GM23248 (cell line): ENCODE data around the gene RUVBL2. TPM values are rescaled to one million over a fixed set of nuclear protein-coding genes. Genes with fewer than 3 reads are reported as not detected.

Experiments
- DNase-seq: peaks from one replicate; pipeline ENCODE4 v3.0.0-alpha.2; 2015
- H2AFZ ChIP-seq: fragments of 200-600 bp; sonication (generic); 2 replicates; pipeline ENCODE4 v1.6.1; 2016; ENCODE audit warnings: antibody characterized with exemption
- H3F3A ChIP-seq: fragments of 200-600 bp; sonication (generic); 2 replicates; pipeline ENCODE4 v1.6.1; 2016; ENCODE audit warnings: mild to moderate bottlenecking, antibody characterized with exemption, mixed run types; ENCODE audit not compliant: insufficient read depth
- H3K27ac ChIP-seq: fragments of 200-600 bp; sonication (generic); 2 replicates; pipeline ENCODE4 v1.5.1; 2016; ENCODE audit warnings: mild to moderate bottlenecking
- H3K27me3 ChIP-seq: fragments of 200-600 bp; sonication (generic); replicated peaks from 2 replicates; pipeline ENCODE4 v1.6.1; 2016; ENCODE audit warnings: mild to moderate bottlenecking; ENCODE audit not compliant: insufficient read depth
- H3K36me3 ChIP-seq: fragments of 200-600 bp; sonication (generic); 2 replicates; pipeline ENCODE4 v1.6.1; 2016; ENCODE audit warnings: low read depth, mild to moderate bottlenecking
- H3K4me1 ChIP-seq: fragments of 200-600 bp; sonication (generic); 2 replicates; pipeline ENCODE4 v1.6.1; 2016; ENCODE audit warnings: mild to moderate bottlenecking; ENCODE audit not compliant: insufficient read depth
- H3K4me2 ChIP-seq: fragments of 200-600 bp; sonication (generic); one replicate; pipeline ENCODE4 v1.6.1; 2016; ENCODE audit warnings: mild to moderate bottlenecking; ENCODE audit not compliant: unreplicated experiment
- H3K4me3 ChIP-seq: fragments of 200-600 bp; sonication (generic); 2 replicates; pipeline ENCODE4 v1.5.1; 2016; ENCODE audit warnings: mild to moderate bottlenecking
- H3K79me2 ChIP-seq: fragments of 200-600 bp; sonication (generic); 2 replicates; pipeline ENCODE4 v1.6.1; 2016; ENCODE audit warnings: mild to moderate bottlenecking; ENCODE audit not compliant: insufficient read depth
- H3K9ac ChIP-seq: fragments of 200-600 bp; sonication (generic); 2 replicates; pipeline ENCODE4 v1.6.1; 2016; ENCODE audit warnings: mild to moderate bottlenecking
- H3K9me2 ChIP-seq: fragments of 200-600 bp; sonication (generic); 2 replicates; pipeline ENCODE4 v1.6.1; 2016; ENCODE audit warnings: mixed run types, mild to moderate bottlenecking, moderate library complexity; ENCODE audit not compliant: insufficient read depth
- H3K9me3 ChIP-seq: fragments of 200-600 bp; sonication (generic); one replicate; pipeline ENCODE4 v1.6.1; 2017; ENCODE audit warnings: low read depth
- H4K20me1 ChIP-seq: fragments of 200-600 bp; sonication (generic); 2 replicates; pipeline ENCODE4 v1.6.0; 2016; ENCODE audit not compliant: insufficient read depth
- EZH2phosphoT487 ChIP-seq: fragments of 200-600 bp; sonication (generic); IDR thresholded peaks from 2 replicates; pipeline ENCODE4 v1.6.1; 2018; ENCODE audit warnings: antibody characterized with exemption, moderate library complexity, mild to moderate bottlenecking, low read depth; ENCODE audit not compliant: insufficient read depth
- WGBS, 2 experiments: methylation state at CpG; one replicate each; pipeline ENCODE4 v1.1.6; 2015 to 2017; ENCODE audit warnings: low lambda C conversion rate in 2 of 2, low coverage in 1 of 2; ENCODE audit errors: missing lambda C conversion rate in 2 of 2; 5-methylcytosine and 5-hydroxymethylcytosine counted together
- in situ Hi-C: fragments of 300-500 bp; cut with MboI; formaldehyde crosslinking; loops from 2 replicates; pipeline ENCODE4 v1.15.0; 2020
- microRNA-seq: library from miRNA; unstranded; fragments of <30 nt; microRNA quantifications from one replicate; pipeline ENCODE4, GENCODE V29; 2016; ENCODE audit warnings: borderline number of aligned reads
- polyA plus RNA-seq: library from polyadenylated mRNA; unstranded; fragments of >200 nt; fragmentation: Nextera tagmentation; extraction: Ambion mirVana; gene quantifications from 2 replicates; pipeline ENCODE4 v1.2.1, GENCODE V29; 2016
- small RNA-seq: library from RNA; depleted of rRNA; stranded (forward); fragments of <200 nt; gene quantifications from one replicate; pipeline ENCODE3, GENCODE V24; 2014; ENCODE audit warnings: low read depth, low replicate concordance
- total RNA-seq: library from RNA; depleted of rRNA; stranded (reverse); fragments of >200 nt; shearing (Covaris generic); gene quantifications from 2 replicates; pipeline ENCODE4 v1.2.3, GENCODE V29; 2014; rRNA removed

RUVBL2 gene
- total and polyA plus RNA-seq, 2 experiments from 2014 or later: 129 to 177 TPM

DNA sequence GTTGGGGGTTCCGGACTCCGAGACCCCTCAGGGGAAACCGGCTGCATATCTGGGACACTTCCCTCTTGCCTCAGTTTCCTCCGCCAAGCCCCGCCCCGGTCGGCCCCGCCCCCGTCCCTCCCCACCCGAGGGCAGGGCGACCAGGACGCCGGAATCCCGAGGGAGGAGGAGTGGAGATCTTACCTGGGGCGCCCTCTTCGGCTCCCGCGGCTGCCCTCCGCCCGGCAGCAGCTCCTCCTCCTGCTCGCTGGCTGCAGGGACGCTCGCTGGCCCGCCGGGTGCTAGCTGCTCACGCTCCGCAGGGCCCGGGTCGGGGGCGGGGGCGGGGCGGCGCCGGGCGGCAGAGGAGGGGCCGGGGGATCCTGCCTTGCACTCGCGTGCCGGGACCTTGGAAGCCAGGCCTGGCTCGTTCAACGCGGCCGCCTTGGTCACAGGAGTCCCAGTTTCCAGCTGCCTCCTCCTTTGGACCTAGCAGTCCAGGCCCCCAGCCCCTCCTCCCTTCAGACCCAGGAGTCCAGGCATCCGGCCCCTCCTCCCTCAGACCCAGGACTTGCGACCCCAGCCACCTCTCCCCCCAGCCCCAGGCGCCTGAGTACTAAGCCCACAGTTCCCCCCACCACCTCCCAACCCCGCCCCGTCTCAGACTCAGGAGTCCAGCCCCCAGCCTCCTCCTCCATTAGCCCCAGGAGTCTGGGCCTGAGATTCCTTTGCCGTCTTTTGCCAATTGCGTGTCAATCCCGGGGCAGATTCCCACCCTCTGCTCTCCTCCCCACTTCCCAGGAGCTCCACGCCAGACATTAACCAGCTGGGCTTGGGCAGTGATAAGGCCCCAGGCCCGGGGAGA, 71.3 kb downstream of the RUVBL2 start, which contains the start of gene NTF4:
NTF4 (minus strand) TSS at position 51 of the 844 bp plus-strand sequence. CDS start 2,821 bp downstream, outside the sequence.
- H3K4me2 ChIP-seq: peak within 1 kb of the TSS; percentile 61
- H3K9ac ChIP-seq: no peak within 1 kb of the TSS
- H3K27me3 ChIP-seq: no peaks in the 10 kb centered on the region
- H3K4me1 ChIP-seq: no peaks in the 10 kb centered on the region
- 12 to 13% methylated on average over 30 to 40 of the region's 53 CpGs for WGBS, 2 experiments
- in situ Hi-C loops: no loop called here
- H3K9me3 ChIP-seq: no peaks in the 10 kb centered on the region
- no peak within 1 kb of the TSS for H3K27ac ChIP-seq
- no peak within 1 kb of the TSS for H2AFZ ChIP-seq
- no peak for TF ChIP-seq EZH2phosphoT487
- H3K79me2 ChIP-seq: peaks cover 13% of the 10 kb centered on the region
- no peaks in the 10 kb centered on the region for H4K20me1 ChIP-seq
- DNase-seq: peak; percentile 50
- H3K9me2 ChIP-seq: no peaks in the 10 kb centered on the region
- H3F3A ChIP-seq: peaks cover 6% of the 10 kb centered on the region; the same call in 1 of the 2 replicates
- H3K4me3 ChIP-seq: peak within 1 kb of the TSS; percentile 57
- no peaks in the 10 kb centered on the region for H3K36me3 ChIP-seq

Small RNA genes lying within 50 kb of the gene (microRNA-seq; reads per million reads assigned to microRNA genes)
- gene MIR6798: not detected

Small RNA genes lying within 50 kb of the gene (small RNA-seq; reads per million reads assigned to genes)
- not detected for gene MIR6798

Other genes with a start within 250 kb of the RUVBL2 start
- not detected in 2 replicates for gene IZUMO1, start 247.0 kb upstream of the RUVBL2 start, total RNA-seq
- not detected in 2 replicates for gene IZUMO1, start 247.0 kb upstream of the RUVBL2 start, polyA plus RNA-seq
- not detected in 2 replicates for gene FUT1, start 241.2 kb upstream of the RUVBL2 start, total RNA-seq
- not detected in 2 replicates for gene FUT1, start 241.2 kb upstream of the RUVBL2 start, polyA plus RNA-seq
- not detected in 2 replicates for gene FGF21, start 238.4 kb upstream of the RUVBL2 start, total RNA-seq
- gene FGF21, start 238.4 kb upstream of the RUVBL2 start, polyA plus RNA-seq: not detected in 2 replicates
- gene BCAT2, start 182.9 kb upstream of the RUVBL2 start, total RNA-seq: 29.7 and 34.7 TPM in 2 replicates
- gene BCAT2, start 182.9 kb upstream of the RUVBL2 start, polyA plus RNA-seq: 48.5 and 51.2 TPM in 2 replicates
- 2.6 and 3.9 TPM in 2 replicates for gene HSD17B14, start 157.4 kb upstream of the RUVBL2 start, total RNA-seq
- gene HSD17B14, start 157.4 kb upstream of the RUVBL2 start, polyA plus RNA-seq: 3.7 and 4.4 TPM in 2 replicates
- 12.3 and 14.2 TPM in 2 replicates for gene PLEKHA4, start 125.3 kb upstream of the RUVBL2 start, total RNA-seq
- gene PLEKHA4, start 125.3 kb upstream of the RUVBL2 start, polyA plus RNA-seq: 16.6 and 19.4 TPM in 2 replicates
- gene PPP1R15A, start 121.5 kb upstream of the RUVBL2 start, total RNA-seq: 63.8 and 71.3 TPM in 2 replicates
- 78.9 and 83.0 TPM in 2 replicates for gene PPP1R15A, start 121.5 kb upstream of the RUVBL2 start, polyA plus RNA-seq
- not detected in 2 replicates for gene TULP2, start 95.1 kb upstream of the RUVBL2 start, total RNA-seq
- not detected in 2 replicates for gene TULP2, start 95.1 kb upstream of the RUVBL2 start, polyA plus RNA-seq
- gene NUCB1, start 93.6 kb upstream of the RUVBL2 start, total RNA-seq: 362 and 401 TPM in 2 replicates
- gene NUCB1, start 93.6 kb upstream of the RUVBL2 start, polyA plus RNA-seq: 412 and 438 TPM in 2 replicates
- not detected in 2 replicates for gene DHDH, start 60.2 kb upstream of the RUVBL2 start, total RNA-seq
- not detected in 2 replicates for gene DHDH, start 60.2 kb upstream of the RUVBL2 start, polyA plus RNA-seq
- 106 and 119 TPM in 2 replicates for gene BAX, start 39.0 kb upstream of the RUVBL2 start, total RNA-seq
- gene BAX, start 39.0 kb upstream of the RUVBL2 start, polyA plus RNA-seq: 92.7 and 97.3 TPM in 2 replicates
- 2,276 and 2,848 TPM in 2 replicates for gene FTL, start 28.6 kb upstream of the RUVBL2 start, total RNA-seq
- 8,171 and 8,242 TPM in 2 replicates for gene FTL, start 28.6 kb upstream of the RUVBL2 start, polyA plus RNA-seq
- gene GYS1, start 578 bp upstream of the RUVBL2 start, total RNA-seq: 78.4 and 80.1 TPM in 2 replicates
- gene GYS1, start 578 bp upstream of the RUVBL2 start, polyA plus RNA-seq: 85.6 and 92.6 TPM in 2 replicates
- not detected in 2 replicates for gene LHB, start 23.2 kb downstream of the RUVBL2 start, total RNA-seq
- gene LHB, start 23.2 kb downstream of the RUVBL2 start, polyA plus RNA-seq: 0.54 and 0.85 TPM in 2 replicates
- not detected in 2 replicates for gene CGB3, start 30.4 kb downstream of the RUVBL2 start, total RNA-seq
- gene CGB3, start 30.4 kb downstream of the RUVBL2 start, polyA plus RNA-seq: 0.76 TPM in 1 of 2 replicates, not detected in the other
- not detected in 2 replicates for gene CGB2, start 38.0 kb downstream of the RUVBL2 start, total RNA-seq
- gene CGB2, start 38.0 kb downstream of the RUVBL2 start, polyA plus RNA-seq: 0.75 TPM in 1 of 2 replicates, not detected in the other
- gene CGB1, start 43.0 kb downstream of the RUVBL2 start, total RNA-seq: 3.2 and 4.2 TPM in 2 replicates
- gene CGB1, start 43.0 kb downstream of the RUVBL2 start, polyA plus RNA-seq: 1.3 TPM in 1 of 2 replicates, not detected in the other
- gene CGB5, start 50.0 kb downstream of the RUVBL2 start, total RNA-seq: not detected in 2 replicates
- gene CGB5, start 50.0 kb downstream of the RUVBL2 start, polyA plus RNA-seq: 1.3 and 1.7 TPM in 2 replicates
- 4.5 TPM in 1 of 2 replicates, not detected in the other for gene CGB8, start 55.2 kb downstream of the RUVBL2 start, total RNA-seq
- 1.9 and 2.0 TPM in 2 replicates for gene CGB8, start 55.2 kb downstream of the RUVBL2 start, polyA plus RNA-seq
- gene CGB7, start 63.9 kb downstream of the RUVBL2 start, total RNA-seq: 0.38 and 0.54 TPM in 2 replicates
- 2.2 and 2.8 TPM in 2 replicates for gene CGB7, start 63.9 kb downstream of the RUVBL2 start, polyA plus RNA-seq
- gene NTF4, start 70.9 kb downstream of the RUVBL2 start, total RNA-seq: not detected in 2 replicates
- gene NTF4, start 70.9 kb downstream of the RUVBL2 start, polyA plus RNA-seq: 0.51 TPM in 1 of 2 replicates, not detected in the other
- gene KCNA7, start 78.8 kb downstream of the RUVBL2 start, total RNA-seq: not detected in 2 replicates
- gene KCNA7, start 78.8 kb downstream of the RUVBL2 start, polyA plus RNA-seq: 0.04 and 0.13 TPM in 2 replicates
- 146 and 184 TPM in 2 replicates for gene SNRNP70, start 91.6 kb downstream of the RUVBL2 start, total RNA-seq
- 102 and 104 TPM in 2 replicates for gene SNRNP70, start 91.6 kb downstream of the RUVBL2 start, polyA plus RNA-seq
- 10.7 and 12.5 TPM in 2 replicates for gene LIN7B, start 120.5 kb downstream of the RUVBL2 start, total RNA-seq
- 11.9 and 12.6 TPM in 2 replicates for gene LIN7B, start 120.5 kb downstream of the RUVBL2 start, polyA plus RNA-seq
- gene C19orf73, start 125.3 kb downstream of the RUVBL2 start, total RNA-seq: 0.86 TPM in 1 of 2 replicates, not detected in the other
- gene C19orf73, start 125.3 kb downstream of the RUVBL2 start, polyA plus RNA-seq: 1.0 and 1.4 TPM in 2 replicates
- 0.63 and 2.4 TPM in 2 replicates for gene PPFIA3, start 125.7 kb downstream of the RUVBL2 start, total RNA-seq
- 1.2 TPM in 2 replicates for gene PPFIA3, start 125.7 kb downstream of the RUVBL2 start, polyA plus RNA-seq
- not detected in 2 replicates for gene HRC, start 161.5 kb downstream of the RUVBL2 start, total RNA-seq
- gene HRC, start 161.5 kb downstream of the RUVBL2 start, polyA plus RNA-seq: 0.10 TPM in 1 of 2 replicates, not detected in the other
- gene TRPM4, start 163.9 kb downstream of the RUVBL2 start, total RNA-seq: 18.4 and 18.8 TPM in 2 replicates
- gene TRPM4, start 163.9 kb downstream of the RUVBL2 start, polyA plus RNA-seq: 15.8 and 20.1 TPM in 2 replicates